SJCRH30 (cell line): ENCODE measurements around the gene FRA10AC1. TPM values are rescaled to one million over a fixed set of nuclear protein-coding genes. Genes with fewer than 3 reads are reported as not detected.

ENCODE experiments used
- DNase-seq, 2 experiments: peaks; one replicate each; pipeline ENCODE4 v3.0.0-alpha.2; 2015 to 2020
- H3K27ac ChIP-seq: fragments of 250-450 bp; sonication (Bioruptor Pico); 2 replicates; pipeline ENCODE4 v1.5.1; 2020; ENCODE audit warnings: mild to moderate bottlenecking, moderate library complexity
- H3K27me3 ChIP-seq: fragments of 250-450 bp; sonication (Bioruptor Pico); 2 replicates; pipeline ENCODE4 v1.5.1; 2020; ENCODE audit warnings: mild to moderate bottlenecking, moderate library complexity
- H3K36me3 ChIP-seq: fragments of 250-450 bp; sonication (Bioruptor Pico); 2 replicates; pipeline ENCODE4 v1.5.1; 2020; ENCODE audit warnings: mild to moderate bottlenecking, moderate library complexity
- H3K4me1 ChIP-seq: fragments of 250-450 bp; sonication (Bioruptor Pico); 2 replicates; pipeline ENCODE4 v1.5.1; 2020; ENCODE audit warnings: mild to moderate bottlenecking, moderate library complexity
- H3K4me3 ChIP-seq: fragments of 250-450 bp; sonication (Bioruptor Pico); 2 replicates; pipeline ENCODE4 v1.5.1; 2020; ENCODE audit warnings: mild to moderate bottlenecking, moderate library complexity
- H3K9me3 ChIP-seq: fragments of 250-450 bp; sonication (Bioruptor Pico); replicated peaks from 2 replicates; pipeline ENCODE4 v1.5.1; 2020; ENCODE audit warnings: mild to moderate bottlenecking, moderate library complexity
- total RNA-seq: library from RNA; depleted of rRNA; stranded (reverse); fragments of >200 nt; shearing (Covaris generic); gene quantifications from 2 replicates; pipeline ENCODE4 v1.2.3, GENCODE V29; 2014

FRA10AC1 gene
- total RNA-seq, 1 experiment from 2014 or later: 12.3 TPM

DNA sequence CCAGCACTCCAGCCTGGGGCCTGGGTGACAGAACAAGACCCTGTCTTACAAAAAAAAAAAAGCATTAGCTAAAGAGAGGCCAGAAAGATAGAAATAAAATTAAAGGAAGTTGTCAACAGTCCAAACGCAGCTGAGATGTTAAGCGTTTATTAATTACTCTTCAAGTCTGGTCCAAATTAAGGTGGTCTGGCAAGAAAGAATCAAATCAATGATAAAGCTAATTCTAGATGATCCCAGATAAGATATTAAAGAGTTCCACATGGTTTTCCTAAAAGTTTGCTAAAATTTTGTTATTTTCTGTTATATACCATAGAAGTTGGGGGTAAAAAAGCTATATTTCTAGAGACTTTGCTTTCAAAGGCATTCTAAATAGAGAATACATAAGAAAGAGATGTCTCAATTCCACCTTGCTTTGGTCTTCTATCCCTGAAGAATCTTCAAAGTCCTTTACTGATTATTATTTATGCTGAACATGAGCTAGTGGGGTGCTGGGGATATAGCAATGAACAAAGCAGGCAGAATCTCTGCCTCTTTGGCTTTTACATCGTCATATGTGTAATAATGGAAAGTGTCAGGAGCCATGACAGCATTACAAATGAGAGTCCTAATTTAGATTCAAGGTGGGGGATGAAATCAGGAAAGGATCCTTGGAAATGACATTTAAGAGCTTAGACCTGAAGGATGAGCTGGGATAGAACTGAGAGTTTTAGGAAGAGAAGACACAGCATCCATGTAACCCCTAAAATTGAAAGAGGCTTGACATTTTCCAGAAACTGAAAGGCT is 23.4 kb downstream of the FRA10AC1 start:
- Histone ChIP-seq H3K4me1 (no peaks in the 10 kb centered on the region), H3K27me3 (no peaks in the 10 kb centered on the region), H3K9me3 (no peaks in the 10 kb centered on the region), H3K27ac (no peak overlapping the region), H3K4me3 (no peak overlapping the region), H3K36me3 (peaks cover 3% of the 10 kb centered on the region)
- no peak for DNase-seq

DNA sequence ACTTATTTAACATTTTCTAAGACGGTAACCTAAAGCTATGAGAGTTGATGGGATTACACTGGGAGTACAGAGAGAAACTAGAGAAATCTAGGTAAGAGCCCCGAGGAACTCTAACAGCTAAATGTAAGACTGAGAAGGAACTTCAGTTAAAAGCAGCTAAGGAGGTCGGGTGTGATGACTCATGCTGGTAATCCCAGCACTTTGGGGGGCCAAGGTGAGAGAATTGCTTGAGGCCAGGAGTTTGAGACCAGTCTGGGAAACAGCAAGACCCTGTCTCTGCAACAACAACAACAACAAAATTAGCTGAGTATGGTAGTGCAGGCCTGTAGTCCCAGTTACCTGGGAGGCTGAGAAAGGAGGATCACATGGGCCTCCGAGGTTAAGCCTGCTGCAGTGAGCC is 24.0 kb downstream of the FRA10AC1 start:
- Histone ChIP-seq H3K36me3 (peaks cover 5% of the 10 kb centered on the region), H3K4me1 (no peaks in the 10 kb centered on the region), H3K27me3 (no peaks in the 10 kb centered on the region), H3K27ac (no peak overlapping the region), H3K4me3 (no peak overlapping the region), H3K9me3 (no peaks in the 10 kb centered on the region)
- DNase-seq: no peak

DNA sequence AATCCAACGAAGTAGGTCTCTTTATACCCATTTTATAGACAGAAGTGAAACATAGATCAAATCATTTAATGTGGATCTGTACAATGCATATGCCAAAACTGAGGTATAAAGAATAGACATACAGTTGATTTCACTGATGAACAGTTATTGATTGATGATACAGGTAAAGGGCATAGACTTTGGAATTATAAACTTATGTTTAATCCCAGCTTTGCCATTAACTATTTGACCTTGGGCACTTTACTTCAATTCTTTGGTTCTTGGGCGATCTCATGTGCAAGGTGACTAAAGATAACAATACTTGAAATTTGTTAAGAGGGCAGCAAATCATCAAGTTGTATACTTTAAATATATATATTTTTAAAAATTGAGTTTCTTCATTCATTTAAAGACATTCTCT is 28.6 kb downstream of the FRA10AC1 start:
- no peaks in the 10 kb centered on the region for H3K27me3 ChIP-seq
- no peak overlapping the region for H3K4me3 ChIP-seq
- H3K27ac ChIP-seq: no peak overlapping the region
- no peaks in the 10 kb centered on the region for H3K9me3 ChIP-seq
- DNase-seq: no peak
- H3K36me3 ChIP-seq: peaks cover 10% of the 10 kb centered on the region; the same call in 1 of the 2 replicates
- no peaks in the 10 kb centered on the region for H3K4me1 ChIP-seq

DNA sequence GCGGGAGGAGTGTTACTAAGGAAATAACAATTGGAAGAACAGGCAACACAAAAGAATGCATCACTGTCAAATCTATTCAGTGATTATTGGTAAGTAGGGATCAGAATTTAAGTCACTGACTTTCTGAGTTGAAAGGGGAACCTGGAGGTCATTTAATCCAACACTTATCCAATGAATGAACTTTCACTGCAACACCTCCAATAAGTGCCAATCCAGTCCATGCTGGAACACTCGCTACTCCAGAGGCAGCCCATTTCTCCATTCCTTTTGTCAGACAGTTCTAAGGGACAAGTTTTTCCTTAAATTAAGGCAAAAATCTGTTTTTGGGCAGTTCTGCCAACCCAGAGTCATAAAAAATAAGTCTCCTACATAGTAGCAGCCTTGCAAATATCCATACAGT is 29.5 kb downstream of the FRA10AC1 start:
- no peaks in the 10 kb centered on the region for H3K27me3 ChIP-seq

DNA sequence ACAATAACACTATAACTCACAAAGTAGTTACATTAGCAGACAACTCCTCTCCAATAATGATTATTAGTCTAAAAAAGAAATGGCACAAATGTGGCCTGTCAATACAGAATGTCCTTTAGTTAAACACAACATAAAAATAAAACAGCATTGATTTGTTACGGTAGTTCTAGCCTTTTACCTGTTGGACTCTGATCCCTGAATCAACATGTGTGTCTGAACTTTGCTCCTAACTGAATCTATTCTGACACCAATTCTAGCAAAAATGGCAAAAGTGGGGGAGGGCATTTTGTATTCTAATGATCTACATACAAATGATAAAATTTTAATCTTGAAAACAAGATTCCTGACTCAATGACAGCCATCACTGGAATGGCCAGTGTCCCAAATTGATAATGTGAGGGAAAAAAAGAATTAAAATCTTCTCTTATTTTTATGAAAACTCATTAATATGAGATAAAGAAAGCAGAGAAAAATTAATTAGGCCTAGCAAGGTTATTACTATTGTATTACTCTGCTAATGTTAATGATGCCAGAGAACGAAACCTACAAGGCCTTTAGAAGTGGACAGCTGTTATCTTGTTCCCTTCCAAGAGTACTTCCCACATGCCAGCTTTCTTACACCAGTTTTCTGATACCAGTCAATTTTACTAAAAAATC is 30.2 kb downstream of the FRA10AC1 start:
- H3K9me3 ChIP-seq: no peaks in the 10 kb centered on the region
- no peaks in the 10 kb centered on the region for H3K4me1 ChIP-seq
- no peak overlapping the region for H3K4me3 ChIP-seq
- H3K27ac ChIP-seq: no peak overlapping the region
- peaks cover 10% of the 10 kb centered on the region; the same call in 1 of the 2 replicates for H3K36me3 ChIP-seq
- no peak for DNase-seq
- H3K27me3 ChIP-seq: no peaks in the 10 kb centered on the region

More for the DNA sequence above, 29.5 kb downstream of the FRA10AC1 start:
- Histone ChIP-seq H3K9me3 (no peaks in the 10 kb centered on the region), H3K4me1 (no peaks in the 10 kb centered on the region), H3K36me3 (peaks cover 10% of the 10 kb centered on the region; the same call in 1 of the 2 replicates), H3K27ac (no peak overlapping the region), H3K4me3 (no peak overlapping the region)
- no peak for DNase-seq

DNA sequence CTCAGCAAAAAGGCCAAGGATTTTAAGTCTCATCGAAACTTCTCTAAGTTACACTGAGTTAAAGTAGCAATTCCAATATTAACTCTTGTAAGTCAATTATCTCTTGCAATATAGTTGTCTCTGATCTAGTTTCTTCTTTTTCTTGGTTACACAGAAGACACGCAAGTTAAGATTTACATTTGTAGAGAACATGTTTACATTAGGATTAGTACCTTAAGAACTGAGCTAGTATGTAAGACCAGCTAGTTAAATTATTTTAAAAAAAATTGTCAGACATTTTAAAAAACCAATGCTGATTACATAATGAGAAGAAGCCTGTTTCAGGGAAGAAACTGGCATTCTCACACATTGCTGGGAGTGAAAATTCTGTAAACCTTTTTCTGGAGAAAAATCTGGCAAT is 31.4 kb downstream of the FRA10AC1 start:
- no peak overlapping the region for H3K4me3 ChIP-seq
- no peaks in the 10 kb centered on the region for H3K4me1 ChIP-seq
- H3K27me3 ChIP-seq: no peaks in the 10 kb centered on the region
- H3K9me3 ChIP-seq: no peaks in the 10 kb centered on the region
- H3K36me3 ChIP-seq: peaks cover 10% of the 10 kb centered on the region; the same call in 1 of the 2 replicates
- H3K27ac ChIP-seq: no peak overlapping the region
- DNase-seq: no peak

DNA sequence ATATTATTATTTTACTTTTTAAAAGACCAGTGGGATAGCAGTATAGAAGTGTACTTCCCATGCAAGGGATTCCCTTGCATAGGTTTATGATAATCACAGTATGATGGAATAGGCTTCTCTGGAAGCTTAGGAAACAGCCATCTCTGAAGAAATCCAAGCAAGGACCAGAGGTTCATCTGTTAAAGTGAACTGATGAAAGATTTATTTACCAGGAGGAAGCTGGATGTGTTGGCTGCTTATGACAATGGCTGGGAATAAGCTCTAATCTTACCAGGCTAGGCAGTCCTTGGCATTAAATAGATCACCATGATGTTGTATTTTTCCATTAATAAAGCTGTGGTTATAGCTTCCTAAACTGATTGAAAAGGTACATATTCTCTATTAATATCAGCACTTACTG is 32.0 kb downstream of the FRA10AC1 start:
- Histone ChIP-seq H3K9me3 (no peaks in the 10 kb centered on the region), H3K36me3 (peaks cover 10% of the 10 kb centered on the region; the same call in 1 of the 2 replicates), H3K4me3 (no peak overlapping the region), H3K27ac (no peak overlapping the region), H3K27me3 (no peaks in the 10 kb centered on the region), H3K4me1 (no peaks in the 10 kb centered on the region)
- DNase-seq: no peak

DNA sequence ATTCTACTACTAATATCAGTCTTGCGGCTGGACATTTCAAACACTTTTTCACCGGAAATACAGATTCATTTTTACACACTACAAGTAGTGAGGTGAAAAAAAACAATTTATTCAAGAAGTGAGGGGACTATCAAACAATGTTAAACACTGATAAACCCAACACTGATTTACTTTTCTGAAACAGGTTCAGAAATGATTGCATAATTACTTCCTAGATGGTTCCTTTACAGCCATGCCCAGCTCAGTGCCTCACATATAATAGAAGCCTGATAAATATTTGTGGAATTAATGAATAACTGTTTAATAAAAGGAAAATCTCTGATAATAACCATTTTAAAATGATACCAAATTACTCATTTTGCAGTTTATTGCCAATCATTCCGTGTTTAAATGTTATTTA is 34.6 kb downstream of the FRA10AC1 start:
- Histone ChIP-seq H3K27me3 (no peaks in the 10 kb centered on the region), H3K36me3 (peaks cover 8% of the 10 kb centered on the region; the same call in 1 of the 2 replicates), H3K4me1 (no peaks in the 10 kb centered on the region), H3K4me3 (no peak overlapping the region), H3K9me3 (no peaks in the 10 kb centered on the region), H3K27ac (no peak overlapping the region)
- no peak for DNase-seq

DNA sequence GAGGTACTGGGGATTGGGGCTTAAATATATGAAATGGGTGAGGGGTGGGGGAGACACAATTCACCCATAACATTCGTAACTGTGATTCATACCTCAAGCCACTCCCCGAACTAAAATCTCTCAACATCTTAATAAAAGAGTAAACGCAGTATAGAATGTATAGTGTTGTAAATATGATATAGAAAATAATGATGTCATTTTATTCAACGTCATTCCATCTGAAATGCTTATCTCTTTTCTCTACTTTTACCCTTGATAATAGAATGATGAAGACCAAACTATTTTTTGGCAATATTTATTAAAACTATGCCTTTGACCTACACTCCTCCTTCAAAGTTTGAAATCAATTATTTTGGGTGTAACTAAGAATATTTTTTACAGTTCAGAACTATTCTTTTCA is 36.4 kb downstream of the FRA10AC1 start:
- Histone ChIP-seq H3K36me3 (peaks cover 4% of the 10 kb centered on the region; the same call in 1 of the 2 replicates), H3K4me3 (no peak overlapping the region), H3K9me3 (no peaks in the 10 kb centered on the region), H3K27ac (no peak overlapping the region), H3K4me1 (no peaks in the 10 kb centered on the region), H3K27me3 (no peaks in the 10 kb centered on the region)
- DNase-seq: no peak

DNA sequence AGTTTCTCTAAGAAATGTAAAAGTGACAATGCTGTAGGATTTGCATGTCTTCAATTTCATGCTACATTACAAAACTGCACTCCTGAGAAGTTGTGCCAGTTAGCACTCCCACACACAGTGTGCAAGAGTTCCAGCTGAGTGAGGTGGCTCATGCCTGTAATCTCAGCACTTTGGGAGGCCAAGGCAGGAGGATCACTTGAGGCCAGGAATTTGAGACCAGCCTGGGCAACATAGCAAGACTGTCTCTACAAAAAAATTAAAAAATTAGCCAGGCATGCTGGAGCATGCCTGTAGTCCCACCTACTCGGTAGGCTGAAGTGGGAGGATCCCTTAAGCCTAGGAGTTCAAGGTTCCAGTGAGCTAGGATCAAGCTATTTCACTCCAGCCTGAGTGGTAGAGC is 44.6 kb downstream of the FRA10AC1 start:
- Histone ChIP-seq H3K4me1 (no peaks in the 10 kb centered on the region), H3K27me3 (no peaks in the 10 kb centered on the region), H3K9me3 (no peaks in the 10 kb centered on the region), H3K36me3 (no peaks in the 10 kb centered on the region), H3K27ac (no peak overlapping the region), H3K4me3 (no peak overlapping the region)
- no peak for DNase-seq

DNA sequence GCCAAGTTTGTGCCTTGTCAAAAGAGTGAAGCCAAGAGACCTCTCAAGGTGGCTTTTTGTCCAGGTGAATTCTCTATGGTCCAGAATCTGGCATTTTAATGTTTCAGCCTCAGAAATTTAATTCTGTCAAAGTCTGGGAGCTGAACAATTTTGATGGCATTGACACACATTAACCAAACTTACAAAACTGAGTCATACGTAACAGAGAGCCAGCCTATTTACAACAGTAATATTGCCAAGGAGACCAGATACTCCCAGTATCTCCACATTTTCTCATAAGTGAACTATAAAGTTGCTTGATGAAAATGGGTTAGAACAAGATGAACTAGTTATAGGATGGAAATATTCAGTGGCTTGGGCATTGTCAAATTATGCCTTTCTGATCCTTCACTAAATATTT is 46.2 kb downstream of the FRA10AC1 start:
- H3K27me3 ChIP-seq: no peaks in the 10 kb centered on the region
- DNase-seq: no peak
- no peak overlapping the region for H3K27ac ChIP-seq
- no peaks in the 10 kb centered on the region for H3K4me1 ChIP-seq
- no peaks in the 10 kb centered on the region for H3K36me3 ChIP-seq
- no peak overlapping the region for H3K4me3 ChIP-seq
- no peaks in the 10 kb centered on the region for H3K9me3 ChIP-seq

DNA sequence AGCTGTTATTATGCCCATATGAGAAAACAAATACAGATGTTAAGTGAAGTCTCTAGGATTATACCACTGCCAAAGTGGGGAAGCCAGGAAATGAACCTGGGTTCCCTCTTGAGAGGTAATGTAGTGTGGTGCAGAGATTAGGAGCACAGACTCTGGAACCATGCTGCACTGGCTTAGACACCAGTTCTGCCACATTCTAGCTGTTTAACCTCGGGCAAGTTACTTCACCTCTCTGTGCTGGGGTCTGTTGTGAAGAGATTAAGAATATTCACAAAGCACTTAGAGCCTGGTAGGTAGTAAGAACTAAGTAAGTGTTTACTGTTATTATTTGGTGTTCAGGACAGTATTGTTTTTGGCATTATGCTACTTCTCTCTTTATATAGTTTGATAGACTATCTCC is 48.2 kb downstream of the FRA10AC1 start:
- Histone ChIP-seq H3K9me3 (no peaks in the 10 kb centered on the region), H3K27ac (no peak overlapping the region)

DNA sequence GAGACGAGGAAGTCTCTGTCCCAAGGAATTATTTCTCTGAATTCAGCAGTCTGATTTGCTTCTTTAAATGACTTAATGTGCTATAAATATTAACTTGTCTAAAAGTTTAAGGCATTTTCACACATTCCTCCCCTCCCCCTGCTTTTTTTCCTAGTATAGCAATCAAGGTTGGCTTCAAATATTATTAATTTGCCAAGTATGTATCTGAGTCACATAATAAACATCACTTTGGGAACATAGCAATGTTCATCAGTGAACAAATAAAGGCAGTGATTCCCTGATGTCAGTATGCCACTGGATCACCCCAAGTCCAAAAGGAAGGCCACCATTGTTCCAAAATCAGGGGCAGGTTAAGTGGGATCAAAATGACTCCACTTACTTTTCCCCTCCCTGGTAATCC is 49.5 kb downstream of the FRA10AC1 start:
- no peak for DNase-seq
- no peaks in the 10 kb centered on the region for H3K27me3 ChIP-seq
- H3K36me3 ChIP-seq: no peaks in the 10 kb centered on the region

More for the DNA sequence above, 48.2 kb downstream of the FRA10AC1 start:
- Histone ChIP-seq H3K4me3 (no peak overlapping the region), H3K27me3 (no peaks in the 10 kb centered on the region), H3K4me1 (no peaks in the 10 kb centered on the region), H3K36me3 (no peaks in the 10 kb centered on the region)
- DNase-seq: no peak

DNA sequence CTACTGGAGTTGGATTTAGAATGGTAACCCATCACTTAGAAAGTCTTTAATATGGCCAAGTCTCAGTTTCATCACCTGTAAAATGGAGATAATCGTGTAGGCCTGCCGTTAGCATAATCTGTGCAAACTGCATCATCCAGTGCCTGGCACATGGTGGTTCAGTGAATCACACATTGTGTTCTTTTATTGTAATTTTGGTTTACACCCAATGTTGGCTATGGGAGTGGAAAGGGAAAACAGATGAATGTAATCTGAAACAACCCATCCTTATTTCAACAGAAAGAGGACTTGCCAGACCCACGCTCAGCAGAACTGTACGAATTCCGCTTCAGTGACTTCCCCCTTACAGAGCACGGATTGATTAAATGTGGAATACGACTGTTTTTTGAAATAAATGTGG is 62.6 kb downstream of the FRA10AC1 start:
- Histone ChIP-seq H3K9me3 (no peaks in the 10 kb centered on the region), H3K27me3 (no peaks in the 10 kb centered on the region), H3K4me1 (no peaks in the 10 kb centered on the region), H3K4me3 (no peak overlapping the region), H3K27ac (no peak overlapping the region), H3K36me3 (no peaks in the 10 kb centered on the region)
- DNase-seq: no peak

More for the DNA sequence above, 49.5 kb downstream of the FRA10AC1 start:
- H3K27ac ChIP-seq: no peak overlapping the region
- H3K9me3 ChIP-seq: no peaks in the 10 kb centered on the region
- no peak overlapping the region for H3K4me3 ChIP-seq
- no peaks in the 10 kb centered on the region for H3K4me1 ChIP-seq
